Raji (cell line): Measurements from ENCODE around the gene SKOR1.

ENCODE experiments used
- POLR2A ChIP-seq: IDR thresholded peaks from 2 replicates; pipeline ENCODE4 v1.6.1; 2011; ENCODE audit warnings: low read depth, low read length, control low read depth; ENCODE audit not compliant: insufficient read depth

SKOR1 gene

GRCh38 chr15:67821784-67822440 lies 3.4 kb upstream of the SKOR1 start:
- TF ChIP-seq POLR2A = no peak

GRCh38 chr15:67822537-67823313 lies 2.6 kb upstream of the SKOR1 start:
- TF ChIP-seq POLR2A = no peak

- TF ChIP-seq POLR2A = no peak
These were observed 1.8 kb upstream of the SKOR1 start for GRCh38 chr15:67823314-67824196.

GRCh38 chr15:67824197-67824968 lies 926 bp upstream of the SKOR1 start:
- no peak for TF ChIP-seq POLR2A

GRCh38 chr15:67825881-67826716 lies 790 bp downstream of the SKOR1 start:
- TF ChIP-seq POLR2A = no peak

GRCh38 chr15:67826717-67827561 lies 1.6 kb downstream of the SKOR1 start:
- TF ChIP-seq POLR2A = no peak

GRCh38 chr15:67827562-67828277 lies 2.4 kb downstream of the SKOR1 start:
- TF ChIP-seq POLR2A = no peak

- TF ChIP-seq POLR2A = no peak
These were observed 3.1 kb downstream of the SKOR1 start for GRCh38 chr15:67828278-67828968.

GRCh38 chr15:67828969-67829646 lies 3.8 kb downstream of the SKOR1 start:
- TF ChIP-seq POLR2A = no peak

- no peak for TF ChIP-seq POLR2A
These were observed 4.6 kb downstream of the SKOR1 start for GRCh38 chr15:67829647-67830504.
